Measurements from ENCODE around the gene LTB4R. TPM values are rescaled to one million over a fixed set of nuclear protein-coding genes. Genes with fewer than 3 reads are reported as not detected.
"Not testable (repeated sequence)": the region's sequence is repeated elsewhere in the genome, so short reads cannot be mapped to it uniquely, and the experiment has no call there.

The LTB4R gene
- total RNA-seq, 1 experiment from 2014 or later: 29.6 TPM

DNA sequence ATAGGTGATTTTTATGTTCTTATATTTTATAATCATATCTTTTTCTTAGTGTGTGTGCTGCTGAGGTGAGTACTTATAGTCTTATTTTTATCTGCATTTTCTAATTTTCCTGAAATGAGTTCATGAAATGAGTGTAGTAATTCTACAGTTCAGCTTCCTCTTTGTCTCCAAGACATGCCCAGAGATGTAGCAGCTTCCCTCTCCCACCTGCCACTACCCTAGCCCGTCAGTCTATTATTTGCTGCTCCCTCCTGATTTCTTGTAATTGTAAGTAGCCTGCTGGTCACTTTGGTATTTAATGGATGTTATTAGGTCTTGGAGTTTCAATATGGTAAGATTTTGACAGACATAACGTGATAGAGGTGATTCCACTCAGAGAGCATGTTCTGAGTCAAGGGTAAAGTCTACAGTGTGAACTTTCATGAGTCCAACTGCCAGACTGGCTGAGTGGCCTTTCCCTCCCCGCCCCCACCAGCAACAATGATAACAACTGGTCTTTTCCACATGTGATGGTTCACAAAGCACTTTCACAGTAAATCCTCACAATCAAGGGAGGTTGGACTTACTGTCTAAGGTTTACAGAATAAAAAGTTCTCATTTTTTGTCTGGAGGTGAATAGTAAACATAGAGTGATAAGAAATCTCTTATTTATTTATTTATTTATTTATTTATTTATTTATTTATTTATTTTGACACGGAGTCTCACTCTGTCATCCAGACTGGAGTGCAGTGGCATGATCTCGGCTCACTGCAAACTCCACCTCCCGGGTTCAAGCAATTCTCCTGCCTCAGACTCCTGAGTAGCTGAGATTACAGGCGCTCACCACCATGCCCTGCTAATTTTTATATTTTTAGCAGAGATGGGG is 32.7 kb downstream of the LTB4R start:
- DNase-seq: no peak
- Histone ChIP-seq H3K27ac (ENCODE audit: low read length) (no peak overlapping the region), H3K4me1 (ENCODE audit: low read length) (peaks cover 7% of the 10 kb centered on the region), H3K4me2 (ENCODE audit: low read depth, low read length, poor library complexity, severe bottlenecking) (no peak overlapping the region), H3K36me3 (ENCODE audit: insufficient read depth, low read length) (no peaks in the 10 kb centered on the region), H3K9me3 (ENCODE audit: low read length) (no peaks in the 10 kb centered on the region), H3K79me2 (ENCODE audit: low read length) (no peaks in the 10 kb centered on the region), H4K20me1 (ENCODE audit: insufficient read depth, low read depth, low read length) (no peaks in the 10 kb centered on the region), H3K27me3 (ENCODE audit: low read length) (no peaks in the 10 kb centered on the region), H3K4me3 (ENCODE audit: low read length) (no peak overlapping the region), H2AFZ (ENCODE audit: low read length) (no peak overlapping the region), H3K9ac (ENCODE audit: low read length) (no peak overlapping the region), H3K9me2 (replicated peaks; ENCODE audit: insufficient read depth, low read length) (no peaks in the 10 kb centered on the region)

DNA sequence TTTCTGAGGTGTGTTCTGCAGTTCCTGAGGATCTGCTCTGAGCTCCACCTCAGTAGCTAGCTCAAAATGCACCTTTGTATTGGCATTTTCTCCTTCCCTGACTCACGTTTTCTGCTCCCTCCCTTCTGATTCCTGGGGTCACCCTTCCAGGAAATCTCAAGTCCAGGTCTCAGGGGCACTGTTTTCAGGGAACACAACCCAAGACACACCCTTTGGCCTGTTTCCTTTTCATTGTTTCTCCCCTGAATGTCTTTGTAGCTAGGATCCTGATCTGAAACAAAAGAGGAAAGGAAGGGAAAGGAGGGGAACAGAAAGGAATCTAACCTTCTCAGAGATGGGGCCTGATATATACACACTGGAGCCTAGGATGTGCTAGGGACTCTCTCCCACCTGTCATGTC is 35.8 kb downstream of the LTB4R start:
- no peak overlapping the region for H2AFZ ChIP-seq (ENCODE audit: low read length)
- no peak overlapping the region for H3K4me2 ChIP-seq (ENCODE audit: low read depth, low read length, poor library complexity, severe bottlenecking)
- H3K9me2 ChIP-seq (replicated peaks; ENCODE audit: insufficient read depth, low read length): no peaks in the 10 kb centered on the region
- no peaks in the 10 kb centered on the region for H3K36me3 ChIP-seq (ENCODE audit: insufficient read depth, low read length)
- H4K20me1 ChIP-seq (ENCODE audit: insufficient read depth, low read depth, low read length): no peaks in the 10 kb centered on the region
- DNase-seq: no peak
- no peak overlapping the region for H3K27ac ChIP-seq (ENCODE audit: low read length)
- no peak overlapping the region for H3K4me3 ChIP-seq (ENCODE audit: low read length)
- no peaks in the 10 kb centered on the region for H3K4me1 ChIP-seq (ENCODE audit: low read length)
- no peak overlapping the region for H3K9ac ChIP-seq (ENCODE audit: low read length)
- no peaks in the 10 kb centered on the region for H3K9me3 ChIP-seq (ENCODE audit: low read length)
- no peaks in the 10 kb centered on the region for H3K27me3 ChIP-seq (ENCODE audit: low read length)
- H3K79me2 ChIP-seq (ENCODE audit: low read length): no peaks in the 10 kb centered on the region

DNA sequence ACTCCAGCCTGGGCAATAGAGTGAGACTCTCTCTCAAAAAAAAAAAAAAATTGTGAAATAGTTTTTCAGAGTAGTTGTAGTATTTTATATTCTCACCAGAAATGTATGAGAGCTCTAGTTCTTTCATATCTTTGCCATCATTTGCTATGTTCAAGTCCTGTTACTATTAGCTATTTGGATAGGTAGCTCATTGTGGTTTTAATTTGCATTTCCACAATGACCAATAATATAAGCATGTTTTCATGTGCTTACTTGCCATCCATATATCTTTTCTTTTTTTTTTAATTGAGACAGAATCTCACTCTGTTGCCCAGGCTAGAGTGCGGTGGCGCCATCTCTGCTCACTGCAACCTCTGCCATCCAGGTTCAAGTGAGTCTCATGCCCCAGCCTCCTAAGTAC is 36.9 kb downstream of the LTB4R start:
- Histone ChIP-seq H3K36me3 (ENCODE audit: insufficient read depth, low read length) (no peaks in the 10 kb centered on the region), H4K20me1 (ENCODE audit: insufficient read depth, low read depth, low read length) (no peaks in the 10 kb centered on the region), H3K27me3 (ENCODE audit: low read length) (no peaks in the 10 kb centered on the region), H3K4me2 (ENCODE audit: low read depth, low read length, poor library complexity, severe bottlenecking) (no peak overlapping the region), H3K9me2 (replicated peaks; ENCODE audit: insufficient read depth, low read length) (no peaks in the 10 kb centered on the region), H3K79me2 (ENCODE audit: low read length) (no peaks in the 10 kb centered on the region), H3K4me3 (ENCODE audit: low read length) (no peak overlapping the region), H3K27ac (ENCODE audit: low read length) (no peak overlapping the region), H3K4me1 (ENCODE audit: low read length) (no peaks in the 10 kb centered on the region), H3K9me3 (ENCODE audit: low read length) (no peaks in the 10 kb centered on the region), H2AFZ (ENCODE audit: low read length) (no peak overlapping the region), H3K9ac (ENCODE audit: low read length) (no peak overlapping the region)
- no peak for DNase-seq

DNA sequence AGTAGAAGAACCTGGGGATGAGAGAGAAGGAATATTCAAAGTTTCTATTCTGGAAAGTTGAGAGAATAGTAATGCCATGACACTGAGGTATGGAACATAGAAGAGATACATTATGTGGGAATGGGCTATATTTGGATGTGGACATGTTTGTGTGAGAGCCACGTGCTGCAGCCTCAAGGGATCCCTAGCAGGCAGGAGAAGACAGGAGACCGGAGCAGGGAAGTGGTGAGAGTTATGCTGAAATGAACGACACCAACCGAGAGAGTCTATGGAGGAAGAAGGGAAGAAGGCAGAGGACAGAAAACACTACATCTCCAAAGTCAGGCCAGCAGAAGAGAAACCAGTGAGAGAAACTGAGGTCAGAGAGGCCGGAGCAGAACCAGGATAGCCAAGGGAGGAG is 38.4 kb downstream of the LTB4R start:
- Histone ChIP-seq H3K4me2 (ENCODE audit: low read depth, low read length, poor library complexity, severe bottlenecking) (no peak overlapping the region), H4K20me1 (ENCODE audit: insufficient read depth, low read depth, low read length) (no peaks in the 10 kb centered on the region), H3K9me3 (ENCODE audit: low read length) (no peaks in the 10 kb centered on the region), H3K79me2 (ENCODE audit: low read length) (no peaks in the 10 kb centered on the region), H3K4me3 (ENCODE audit: low read length) (no peak overlapping the region), H3K4me1 (ENCODE audit: low read length) (no peaks in the 10 kb centered on the region), H3K27me3 (ENCODE audit: low read length) (no peaks in the 10 kb centered on the region), H3K9me2 (replicated peaks; ENCODE audit: insufficient read depth, low read length) (no peaks in the 10 kb centered on the region), H3K9ac (ENCODE audit: low read length) (no peak overlapping the region), H3K27ac (ENCODE audit: low read length) (no peak overlapping the region), H3K36me3 (ENCODE audit: insufficient read depth, low read length) (no peaks in the 10 kb centered on the region), H2AFZ (ENCODE audit: low read length) (no peak overlapping the region)
- no peak for DNase-seq

DNA sequence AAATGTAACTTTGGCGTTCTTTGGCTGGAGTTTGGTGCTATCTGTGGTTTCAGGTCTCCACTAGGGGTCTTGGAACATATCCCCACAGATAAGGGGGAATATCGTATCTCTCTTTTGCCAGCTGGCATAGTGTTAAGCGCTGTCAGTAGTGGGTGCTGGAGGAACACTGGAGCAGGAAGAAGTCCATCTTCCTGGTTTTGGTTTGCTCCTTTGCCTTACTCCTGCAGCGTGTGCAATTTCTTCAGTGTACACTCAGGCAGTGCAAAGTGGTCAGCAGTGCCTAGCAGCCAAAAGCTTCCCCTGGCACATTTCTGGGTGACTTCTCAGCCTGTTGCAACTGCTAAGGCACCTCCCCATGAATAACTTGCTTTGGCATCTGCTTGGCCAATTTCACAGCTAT is 40.2 kb downstream of the LTB4R start:
- no peak overlapping the region for H2AFZ ChIP-seq (ENCODE audit: low read length)

DNA sequence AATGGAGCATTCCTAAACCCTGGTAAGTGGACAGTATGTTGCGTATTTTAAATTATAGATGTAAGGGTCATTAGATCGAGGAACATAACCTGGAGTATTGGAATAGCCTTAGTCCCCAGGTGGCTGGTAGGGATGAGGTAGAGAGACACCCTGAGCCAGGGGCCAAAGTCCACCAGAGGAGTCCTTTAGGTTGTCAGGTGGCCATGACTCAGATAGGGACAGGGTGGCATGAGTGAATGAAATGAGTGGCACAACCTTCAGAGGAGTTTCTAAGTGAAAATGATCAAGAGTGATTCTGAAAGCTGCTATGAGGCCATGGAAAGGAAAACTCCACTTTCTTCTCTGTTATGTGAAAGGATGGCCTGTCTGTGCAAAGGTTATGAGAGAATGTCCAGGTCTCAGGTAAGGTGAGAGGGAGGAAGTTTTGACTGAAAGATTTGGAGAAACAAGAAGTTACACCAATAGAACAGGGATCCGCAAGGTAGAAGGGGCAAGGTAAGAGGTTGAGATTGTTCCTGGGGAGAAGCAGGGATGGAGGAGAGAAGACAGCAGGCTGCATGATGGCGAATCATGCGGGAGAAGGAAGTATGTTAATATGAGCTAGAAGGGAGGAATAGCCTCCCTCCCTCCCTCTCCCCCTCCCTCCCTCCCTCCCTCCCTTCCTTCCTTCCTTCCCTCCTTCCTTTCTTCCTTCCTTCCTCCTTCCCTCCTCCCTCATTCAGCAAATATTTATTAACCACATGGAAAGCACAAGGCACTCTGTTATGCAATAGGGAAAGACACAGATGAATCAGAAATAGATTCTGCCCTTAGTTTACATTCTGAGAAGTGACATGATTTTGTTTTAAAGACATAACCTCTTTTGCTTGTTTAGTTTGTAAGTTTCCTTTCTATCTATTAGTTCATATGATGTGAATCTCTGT is 42.5 kb downstream of the LTB4R start:
- Histone ChIP-seq H3K4me1 (ENCODE audit: low read length) (no peaks in the 10 kb centered on the region), H3K27me3 (ENCODE audit: low read length) (no peaks in the 10 kb centered on the region), H3K9me3 (ENCODE audit: low read length) (no peaks in the 10 kb centered on the region), H3K9ac (ENCODE audit: low read length) (no peak overlapping the region), H4K20me1 (ENCODE audit: insufficient read depth, low read depth, low read length) (no peaks in the 10 kb centered on the region), H3K36me3 (ENCODE audit: insufficient read depth, low read length) (no peaks in the 10 kb centered on the region), H3K4me2 (ENCODE audit: low read depth, low read length, poor library complexity, severe bottlenecking) (no peak overlapping the region), H2AFZ (ENCODE audit: low read length) (no peak overlapping the region), H3K4me3 (ENCODE audit: low read length) (no peak overlapping the region), H3K9me2 (replicated peaks; ENCODE audit: insufficient read depth, low read length) (no peaks in the 10 kb centered on the region), H3K27ac (ENCODE audit: low read length) (no peak overlapping the region), H3K79me2 (ENCODE audit: low read length) (no peaks in the 10 kb centered on the region)
- no peak for DNase-seq

More for the DNA sequence above, 40.2 kb downstream of the LTB4R start:
- no peak for DNase-seq
- H3K4me1 ChIP-seq (ENCODE audit: low read length): no peaks in the 10 kb centered on the region
- H3K27ac ChIP-seq (ENCODE audit: low read length): no peak overlapping the region
- no peaks in the 10 kb centered on the region for H3K9me2 ChIP-seq (replicated peaks; ENCODE audit: insufficient read depth, low read length)
- H3K4me3 ChIP-seq (ENCODE audit: low read length): no peak overlapping the region
- H3K9ac ChIP-seq (ENCODE audit: low read length): no peak overlapping the region
- H3K36me3 ChIP-seq (ENCODE audit: insufficient read depth, low read length): no peaks in the 10 kb centered on the region
- H3K9me3 ChIP-seq (ENCODE audit: low read length): no peaks in the 10 kb centered on the region
- no peaks in the 10 kb centered on the region for H4K20me1 ChIP-seq (ENCODE audit: insufficient read depth, low read depth, low read length)
- H3K27me3 ChIP-seq (ENCODE audit: low read length): no peaks in the 10 kb centered on the region
- no peak overlapping the region for H3K4me2 ChIP-seq (ENCODE audit: low read depth, low read length, poor library complexity, severe bottlenecking)
- H3K79me2 ChIP-seq (ENCODE audit: low read length): no peaks in the 10 kb centered on the region

DNA sequence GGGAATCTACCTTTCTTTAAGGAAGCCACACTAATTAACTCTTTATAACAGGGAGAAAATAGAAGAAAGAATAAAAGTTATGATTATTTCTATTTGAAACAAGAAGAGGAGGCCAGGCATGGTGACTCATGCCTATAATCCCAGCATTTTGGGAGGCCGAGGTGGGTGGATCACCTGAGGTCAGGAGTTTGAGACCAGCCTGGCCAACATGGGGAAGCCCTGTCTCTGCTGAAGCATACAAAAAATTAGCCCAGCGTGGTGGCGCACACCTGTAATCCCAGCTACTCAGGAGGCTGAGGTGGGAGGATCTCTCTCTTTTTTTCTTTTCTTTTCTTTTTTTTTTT is 43.2 kb downstream of the LTB4R start:
- H4K20me1 ChIP-seq (ENCODE audit: insufficient read depth, low read depth, low read length); H3K27me3 ChIP-seq (ENCODE audit: low read length); H3K79me2 ChIP-seq (ENCODE audit: low read length); H3K9me2 ChIP-seq (replicated peaks; ENCODE audit: insufficient read depth, low read length); H3K27ac ChIP-seq (ENCODE audit: low read length); H3K4me3 ChIP-seq (ENCODE audit: low read length); H3K4me2 ChIP-seq (ENCODE audit: low read depth, low read length, poor library complexity, severe bottlenecking); DNase-seq; H3K9me3 ChIP-seq (ENCODE audit: low read length); H3K9ac ChIP-seq (ENCODE audit: low read length); H2AFZ ChIP-seq (ENCODE audit: low read length); H3K36me3 ChIP-seq (ENCODE audit: insufficient read depth, low read length); H3K4me1 ChIP-seq (ENCODE audit: low read length): not testable (repeated sequence)

DNA sequence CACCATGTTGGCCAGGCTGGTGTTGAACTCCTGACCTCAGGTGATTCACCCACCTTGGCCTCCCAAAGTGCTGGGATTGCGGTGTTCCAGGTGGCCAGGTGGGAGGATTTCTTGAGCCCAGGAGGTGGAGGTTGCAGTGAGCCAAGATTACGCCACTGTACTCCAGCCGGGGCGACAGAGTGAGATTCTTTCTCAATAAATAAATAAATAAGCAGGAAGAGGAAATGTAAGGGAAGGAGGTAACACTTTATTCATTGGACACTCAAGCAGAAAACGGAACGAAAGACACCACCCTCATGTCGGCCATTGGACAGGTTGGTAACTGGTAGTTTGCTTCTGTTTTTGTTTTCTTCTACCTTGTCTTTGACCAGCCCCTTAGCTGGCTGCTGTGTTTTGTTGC is 43.7 kb downstream of the LTB4R start:
- Histone ChIP-seq H3K27me3 (ENCODE audit: low read length) (no peaks in the 10 kb centered on the region), H3K9ac (ENCODE audit: low read length) (no peak overlapping the region), H3K9me3 (ENCODE audit: low read length) (no peaks in the 10 kb centered on the region), H3K27ac (ENCODE audit: low read length) (no peak overlapping the region), H3K36me3 (ENCODE audit: insufficient read depth, low read length) (no peaks in the 10 kb centered on the region), H3K4me1 (ENCODE audit: low read length) (no peaks in the 10 kb centered on the region), H3K4me2 (ENCODE audit: low read depth, low read length, poor library complexity, severe bottlenecking) (no peak overlapping the region), H3K9me2 (replicated peaks; ENCODE audit: insufficient read depth, low read length) (no peaks in the 10 kb centered on the region), H3K79me2 (ENCODE audit: low read length) (no peaks in the 10 kb centered on the region), H4K20me1 (ENCODE audit: insufficient read depth, low read depth, low read length) (no peaks in the 10 kb centered on the region), H3K4me3 (ENCODE audit: low read length) (no peak overlapping the region), H2AFZ (ENCODE audit: low read length) (no peak overlapping the region)
- DNase-seq: no peak

Data from Karpas-422 (cell line).